ENCODE data around the gene CDV3.

CDV3 gene

GRCh38 chr3:133568294-133569014 is 5.0 kb upstream of the CDV3 start:
- DNase-seq: no peak

- DNase-seq: no peak
Observed at GRCh38 chr3:133570139-133570936, 3.1 kb upstream of the CDV3 start.

- no peak for DNase-seq
Observed at GRCh38 chr3:133570937-133571320, 2.6 kb upstream of the CDV3 start.

- DNase-seq: peak; percentile 62
Observed at GRCh38 chr3:133572158-133573053, 1.1 kb upstream of the CDV3 start.

GRCh38 chr3:133573054-133573628 is 345 bp upstream of the CDV3 start:
- DNase-seq: peak; percentile 100

- peak; percentile 75 for DNase-seq
Observed at GRCh38 chr3:133574260-133574881, 885 bp downstream of the CDV3 start.

- DNase-seq: no peak
Observed at GRCh38 chr3:133575086-133575485, 1.6 kb downstream of the CDV3 start.

GRCh38 chr3:133576169-133576568 is 2.7 kb downstream of the CDV3 start:
- no peak for DNase-seq

GRCh38 chr3:133578548-133579191 is 5.2 kb downstream of the CDV3 start:
- peak; percentile 34 for DNase-seq

- DNase-seq: no peak
Observed at GRCh38 chr3:133583396-133583795, 9.9 kb downstream of the CDV3 start.

- DNase-seq: no peak
Observed at GRCh38 chr3:133588035-133588434, 14.5 kb downstream of the CDV3 start.

- no peak for DNase-seq
Observed at GRCh38 chr3:133588784-133589465, 15.4 kb downstream of the CDV3 start.

- no peak for DNase-seq
Observed at GRCh38 chr3:133589503-133589902, 16.0 kb downstream of the CDV3 start.

- no peak for DNase-seq
Observed at GRCh38 chr3:133591271-133591742, 17.8 kb downstream of the CDV3 start.

GRCh38 chr3:133592843-133593242 is 19.4 kb downstream of the CDV3 start:
- DNase-seq: no peak

GRCh38 chr3:133593243-133593642 is 19.8 kb downstream of the CDV3 start:
- no peak for DNase-seq

- no peak for DNase-seq
Observed at GRCh38 chr3:133595341-133595740, 21.9 kb downstream of the CDV3 start.

GRCh38 chr3:133598405-133598804 is 24.9 kb downstream of the CDV3 start:
- DNase-seq: no peak

- no peak for DNase-seq
Observed at GRCh38 chr3:133599280-133599679, 25.8 kb downstream of the CDV3 start.

GRCh38 chr3:133600572-133601081 is 27.1 kb downstream of the CDV3 start:
- DNase-seq: no peak

GRCh38 chr3:133606342-133606741 is 32.9 kb downstream of the CDV3 start:
- no peak for DNase-seq
